K562 (cell line): Measurements from ENCODE around the gene UNC45A.

ENCODE experiments used
- EP300 ChIP-seq: IDR thresholded peaks from 2 replicates; pipeline ENCODE4 v1.6.1; 2012; ENCODE audit warnings: low read length, improper control_type of control experiment
- HNRNPH1 ChIP-seq: fragments of 200-400 bp; formaldehyde crosslinking; optimal IDR thresholded peaks from 2 replicates; pipeline ENCODE3; 2017; ENCODE audit warnings: low read depth, mild to moderate bottlenecking, low read length, moderate library complexity
- JUNB ChIP-seq: fragments of 450-650 bp; formaldehyde crosslinking; conservative IDR thresholded peaks from 2 replicates; pipeline ENCODE4 v1.4.0; 2020; ENCODE audit warnings: mild to moderate bottlenecking
- SIN3A ChIP-seq, 2 experiments: fragments of 150-350 bp in 1 of 2; IDR thresholded peaks; 2 replicates each; pipeline ENCODE4 v1.6.1; 2011 to 2016; ENCODE audit warnings: borderline replicate concordance in 2 of 2, low read depth in 2 of 2, low read length in 2 of 2, mild to moderate bottlenecking in 2 of 2, moderate library complexity in 2 of 2; ENCODE audit not compliant: control insufficient read depth in 1 of 2
- TF ChIP-seq, protein P1 (sequence below), 3 experiments: IDR thresholded peaks in 2 of 3; conservative IDR thresholded peaks in 1 of 3; 2 replicates each; pipeline ENCODE4 v1.5.1; 2011 to 2012; ENCODE audit warnings: low read length in 3 of 3, mild to moderate bottlenecking in 3 of 3, control low read depth in 2 of 3, improper control_type of control experiment in 1 of 3, inconsistent platforms in 1 of 3, low read depth in 1 of 3, mixed read lengths in 1 of 3, moderate library complexity in 1 of 3; ENCODE audit not compliant: insufficient read depth in 2 of 3

DNA sequence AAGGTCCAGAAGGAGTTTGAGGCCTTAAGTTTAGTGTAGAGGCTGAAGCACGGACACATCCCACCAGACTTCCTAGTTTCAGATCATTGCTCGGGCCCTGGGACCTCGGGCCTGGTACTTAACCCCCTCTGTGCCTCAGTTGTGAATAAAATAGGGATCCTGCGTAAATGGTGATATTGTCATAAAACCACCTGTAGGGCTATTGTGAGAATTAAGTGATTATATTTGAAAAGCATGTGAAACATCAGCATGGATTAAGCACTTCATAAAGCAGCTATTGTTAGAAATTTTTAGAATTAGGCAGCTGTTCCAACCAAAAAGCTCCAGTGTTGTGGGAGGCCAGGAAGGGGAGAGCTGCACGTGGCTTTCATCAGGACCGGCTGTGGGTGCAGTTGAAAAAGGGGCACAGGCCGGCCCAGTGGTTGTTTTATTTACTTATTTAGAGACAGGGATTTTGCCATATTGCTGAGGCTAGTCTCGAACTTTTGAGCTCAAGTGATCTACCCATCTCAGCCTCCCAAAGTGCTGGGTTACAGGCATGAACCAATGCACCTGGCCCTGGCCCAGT, 24.0 kb downstream of the UNC45A start:
- TF ChIP-seq SIN3A (IDR thresholded peaks at IDR 0.05; ENCODE audit: borderline replicate concordance in 2 of 2, control insufficient read depth in 1 of 2, low read depth in 2 of 2, low read length in 2 of 2) (no peak), HNRNPH1 (no peak), JUNB (no peak), EP300 (no peak)
- TF ChIP-seq, protein P1, sequence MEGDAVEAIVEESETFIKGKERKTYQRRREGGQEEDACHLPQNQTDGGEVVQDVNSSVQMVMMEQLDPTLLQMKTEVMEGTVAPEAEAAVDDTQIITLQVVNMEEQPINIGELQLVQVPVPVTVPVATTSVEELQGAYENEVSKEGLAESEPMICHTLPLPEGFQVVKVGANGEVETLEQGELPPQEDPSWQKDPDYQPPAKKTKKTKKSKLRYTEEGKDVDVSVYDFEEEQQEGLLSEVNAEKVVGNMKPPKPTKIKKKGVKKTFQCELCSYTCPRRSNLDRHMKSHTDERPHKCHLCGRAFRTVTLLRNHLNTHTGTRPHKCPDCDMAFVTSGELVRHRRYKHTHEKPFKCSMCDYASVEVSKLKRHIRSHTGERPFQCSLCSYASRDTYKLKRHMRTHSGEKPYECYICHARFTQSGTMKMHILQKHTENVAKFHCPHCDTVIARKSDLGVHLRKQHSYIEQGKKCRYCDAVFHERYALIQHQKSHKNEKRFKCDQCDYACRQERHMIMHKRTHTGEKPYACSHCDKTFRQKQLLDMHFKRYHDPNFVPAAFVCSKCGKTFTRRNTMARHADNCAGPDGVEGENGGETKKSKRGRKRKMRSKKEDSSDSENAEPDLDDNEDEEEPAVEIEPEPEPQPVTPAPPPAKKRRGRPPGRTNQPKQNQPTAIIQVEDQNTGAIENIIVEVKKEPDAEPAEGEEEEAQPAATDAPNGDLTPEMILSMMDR (IDR thresholded peaks at IDR 0.05 in 2 of 3, conservative IDR thresholded peaks at IDR 0.05 in 1 of 3; ENCODE audit: insufficient read depth in 2 of 3, low read depth in 1 of 3, low read length in 3 of 3): no peak
